Activated CD8-positive, alpha-beta memory T cell treated with anti-CD3 and anti-CD28 coated beads for 36 hours (primary cell): Measurements from ENCODE around the gene MICAL3. TPM values are rescaled to one million over a fixed set of nuclear protein-coding genes. Genes with fewer than 3 reads are reported as not detected.

Experiments
- CTCF ChIA-PET: fragments of 350-600 bp; sonication (Branson Sonifier 250); formaldehyde crosslinking; loops from one replicate; lab custom pipeline; 2021; ENCODE audit warnings: antibody characterized with exemption; lab: Charles Lee
- POLR2A ChIA-PET: fragments of 350-600 bp; sonication (Branson Sonifier 250); formaldehyde crosslinking; loops from one replicate; lab custom pipeline; 2021; ENCODE audit warnings: antibody characterized with exemption; lab: Charles Lee
- total RNA-seq, 2 experiments: library from RNA; stranded (reverse); gene quantifications; one replicate each; pipeline ENCODE4 v1.2.3, GENCODE V29; 2021

The MICAL3 gene
- total RNA-seq, 2 experiments from 2014 or later: 47.1 to 48.6 TPM

- CTCF ChIA-PET: interaction anchor here (0.6 to 4.5 kb wide), 6 partner anchors 13 to 242 kb away, joined by 3 to 53 read pairs (median 5); partner anchors contain the start of gene BID
- POLR2A ChIA-PET: interaction anchor here (0.7 kb wide), 1 partner anchor 290 kb away, joined by 5 read pairs; no protein-coding TSS in a partner anchor
Measured at GRCh38 chr22:17786435-17787161, 237.8 kb downstream of the MICAL3 start.

DNA sequence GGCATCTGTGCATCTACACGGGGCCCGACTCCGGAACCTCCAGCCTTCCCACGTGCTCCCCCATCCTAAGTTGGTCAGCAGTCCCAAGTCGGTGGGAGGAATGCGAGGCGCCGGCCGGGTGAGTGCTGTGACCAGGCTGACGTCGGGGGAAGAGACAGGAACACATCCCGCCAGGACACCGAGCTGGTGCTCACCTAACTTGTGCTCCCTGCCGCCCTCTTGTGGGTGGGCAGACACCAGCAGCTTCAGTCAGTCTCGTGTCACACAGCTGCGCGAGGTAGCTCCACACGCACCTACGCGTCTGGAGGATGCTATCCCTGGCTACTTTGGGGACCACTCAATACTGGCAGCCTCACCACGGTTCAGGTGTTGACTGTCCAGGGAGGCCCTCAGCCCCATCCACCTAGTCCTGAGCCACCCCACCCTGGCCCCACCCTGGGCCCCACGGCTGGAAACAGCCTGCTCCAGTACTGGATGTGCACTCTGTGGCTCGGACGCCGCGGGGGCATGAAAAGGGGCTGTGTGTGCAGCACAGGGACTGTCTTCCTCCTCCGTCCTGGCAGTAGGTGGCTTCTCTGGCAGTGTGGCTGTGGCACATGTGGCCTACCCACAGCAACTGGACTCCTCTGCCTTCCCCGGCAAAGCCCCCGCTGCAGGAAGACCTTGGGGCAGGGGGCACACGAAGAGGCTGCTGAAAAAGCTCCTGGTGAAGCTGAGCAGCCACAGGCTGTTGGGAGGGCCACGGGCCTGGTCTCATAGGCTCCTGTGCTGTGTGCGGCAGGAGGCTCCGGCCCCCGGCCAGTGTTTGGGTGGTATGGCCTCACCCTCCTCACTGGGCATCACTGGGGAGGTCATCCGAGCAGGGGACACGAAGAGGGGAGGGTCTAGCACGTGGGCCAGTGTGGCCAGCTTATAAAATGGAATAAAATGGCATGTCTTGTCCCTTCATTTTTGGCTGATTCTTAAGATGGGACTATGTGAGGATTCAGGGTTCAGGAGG, 238.9 kb downstream of the MICAL3 start:
- POLR2A ChIA-PET: interaction anchor here (1.3 kb wide), 1 partner anchor 33 kb away, joined by 3 read pairs; no protein-coding TSS in a partner anchor

GRCh38 chr22:17784776-17785175, 239.6 kb downstream of the MICAL3 start:
- POLR2A ChIA-PET: interaction anchor here (1.3 kb wide), 1 partner anchor 32 kb away, joined by 3 read pairs; no protein-coding TSS in a partner anchor

More for the DNA sequence above, 238.9 kb downstream of the MICAL3 start:
- CTCF ChIA-PET: interaction anchor here (0.6 to 4.5 kb wide), 15 partner anchors 9 to 339 kb away, joined by 3 to 53 read pairs (median 4); partner anchors contain the start of gene BID

DNA sequence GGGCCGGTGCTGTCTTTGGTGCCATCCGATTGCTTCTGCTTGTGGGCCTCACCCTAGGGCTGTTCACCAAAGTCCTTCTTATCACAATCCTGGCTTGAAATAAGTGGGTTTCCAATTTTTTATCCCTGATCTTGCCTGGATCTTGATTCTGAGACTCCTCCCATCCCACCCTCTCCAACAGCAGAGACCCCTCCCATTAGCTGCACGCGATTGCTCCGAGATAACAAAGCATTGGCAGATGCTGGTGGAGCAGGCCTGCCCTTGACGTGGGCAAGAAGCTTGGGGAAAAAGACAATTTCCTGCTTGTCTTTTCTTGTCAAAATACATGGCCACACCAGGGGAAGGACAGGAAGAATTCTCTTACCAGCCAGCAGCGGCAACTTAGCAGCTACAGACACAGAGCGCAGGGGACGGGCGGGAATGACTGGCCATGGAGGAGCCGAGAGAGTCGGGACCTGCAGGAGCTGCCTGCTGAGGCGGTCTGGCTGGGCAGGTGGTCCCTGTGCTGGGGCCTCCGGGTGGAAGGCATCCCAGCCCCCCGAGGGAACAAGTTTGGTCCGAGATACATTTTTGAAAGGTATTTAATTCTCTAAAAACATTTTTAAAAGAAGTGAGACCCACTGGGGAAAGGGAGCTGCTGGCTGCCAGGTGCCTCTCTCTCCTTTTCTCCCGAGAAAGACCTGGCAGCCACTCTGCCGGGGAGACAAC, 240.4 kb downstream of the MICAL3 start:
- CTCF ChIA-PET: interaction anchor here (0.7 to 4.5 kb wide), 6 partner anchors 10 to 292 kb away, joined by 3 to 53 read pairs (median 8); partner anchors contain the start of gene BID
- POLR2A ChIA-PET: interaction anchor here (0.6 kb wide), 1 partner anchor 145 kb away, joined by 4 read pairs; no protein-coding TSS in a partner anchor

More at GRCh38 chr22:17784776-17785175, 239.6 kb downstream of the MICAL3 start:
- CTCF ChIA-PET: interaction anchor here (0.7 to 4.5 kb wide), 11 partner anchors 8 to 339 kb away, joined by 3 to 53 read pairs (median 4); partner anchors contain the start of gene BID

GRCh38 chr22:17783312-17783711, 241.0 kb downstream of the MICAL3 start:
- CTCF ChIA-PET: interaction anchor here (1.2 kb wide), 1 partner anchor 293 kb away, joined by 3 read pairs; no protein-coding TSS in a partner anchor
- POLR2A ChIA-PET: no interaction called here

GRCh38 chr22:17782621-17783020, 241.7 kb downstream of the MICAL3 start:
- ChIA-PET CTCF (interaction anchor here (1.0 kb wide), 1 partner anchor 28 kb away, joined by 3 read pairs; no protein-coding TSS in a partner anchor), POLR2A (no interaction called here)

GRCh38 chr22:17782158-17782557, 242.2 kb downstream of the MICAL3 start:
- ChIA-PET POLR2A (interaction anchor here (0.5 kb wide), 1 partner anchor 51 kb away, joined by 8 read pairs; no protein-coding TSS in a partner anchor), CTCF (interaction anchor here (0.9 to 1.4 kb wide), 4 partner anchors 20 to 294 kb away, joined by 3 to 6 read pairs (median 4); no protein-coding TSS in a partner anchor)

DNA sequence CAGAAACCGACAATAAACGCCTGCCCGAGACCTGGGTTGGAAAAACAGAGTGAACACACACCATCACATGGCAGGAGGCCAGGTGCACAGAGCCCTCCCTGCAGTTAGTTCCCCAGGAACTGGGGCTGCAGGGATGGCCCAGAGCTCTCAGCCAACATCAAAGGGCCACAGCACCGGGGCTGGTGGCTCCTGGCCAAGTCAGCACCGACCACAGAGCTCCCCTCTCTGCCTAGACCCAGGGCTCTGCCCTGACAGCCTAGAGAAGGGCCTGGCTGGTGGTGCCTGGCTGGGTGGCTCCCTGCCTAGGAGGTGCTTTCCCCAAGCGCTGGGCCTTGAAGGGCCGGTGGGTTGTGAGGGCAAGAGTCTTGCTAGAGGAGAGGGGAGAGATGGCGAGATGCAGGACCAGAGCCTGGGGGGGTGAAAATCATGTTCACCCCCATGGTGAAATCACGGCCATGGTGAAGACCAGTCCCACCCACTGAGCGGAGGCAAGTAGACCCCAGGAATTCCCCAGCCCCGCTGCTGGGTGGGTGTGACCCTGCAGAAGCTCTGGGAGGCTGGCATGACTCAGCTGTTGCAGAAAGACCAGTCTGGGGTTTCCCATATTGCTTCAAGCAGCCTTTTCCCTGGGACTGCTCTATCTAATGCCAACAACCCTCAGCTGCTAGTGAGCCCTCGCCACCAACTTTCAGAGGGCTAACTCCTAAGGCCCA, 242.9 kb downstream of the MICAL3 start:
- ChIA-PET CTCF (interaction anchor here (0.9 to 1.4 kb wide), 4 partner anchors 19 to 295 kb away, joined by 3 to 6 read pairs (median 4); no protein-coding TSS in a partner anchor), POLR2A (interaction anchor here (0.5 kb wide), 1 partner anchor 50 kb away, joined by 8 read pairs; no protein-coding TSS in a partner anchor)

- POLR2A ChIA-PET: no interaction called here
- CTCF ChIA-PET: interaction anchor here (1.1 to 2.7 kb wide), 4 partner anchors 35 to 40 kb away, joined by 3 to 14 read pairs (median 6); no protein-coding TSS in a partner anchor
Measured at GRCh38 chr22:17780741-17781318, 243.5 kb downstream of the MICAL3 start.

GRCh38 chr22:17780116-17780740, 244.1 kb downstream of the MICAL3 start:
- ChIA-PET POLR2A (interaction anchor here (1.0 kb wide), 1 partner anchor 295 kb away, joined by 3 read pairs; no protein-coding TSS in a partner anchor), CTCF (interaction anchor here (1.1 to 2.7 kb wide), 5 partner anchors 35 to 296 kb away, joined by 3 to 14 read pairs (median 5); no protein-coding TSS in a partner anchor)

DNA sequence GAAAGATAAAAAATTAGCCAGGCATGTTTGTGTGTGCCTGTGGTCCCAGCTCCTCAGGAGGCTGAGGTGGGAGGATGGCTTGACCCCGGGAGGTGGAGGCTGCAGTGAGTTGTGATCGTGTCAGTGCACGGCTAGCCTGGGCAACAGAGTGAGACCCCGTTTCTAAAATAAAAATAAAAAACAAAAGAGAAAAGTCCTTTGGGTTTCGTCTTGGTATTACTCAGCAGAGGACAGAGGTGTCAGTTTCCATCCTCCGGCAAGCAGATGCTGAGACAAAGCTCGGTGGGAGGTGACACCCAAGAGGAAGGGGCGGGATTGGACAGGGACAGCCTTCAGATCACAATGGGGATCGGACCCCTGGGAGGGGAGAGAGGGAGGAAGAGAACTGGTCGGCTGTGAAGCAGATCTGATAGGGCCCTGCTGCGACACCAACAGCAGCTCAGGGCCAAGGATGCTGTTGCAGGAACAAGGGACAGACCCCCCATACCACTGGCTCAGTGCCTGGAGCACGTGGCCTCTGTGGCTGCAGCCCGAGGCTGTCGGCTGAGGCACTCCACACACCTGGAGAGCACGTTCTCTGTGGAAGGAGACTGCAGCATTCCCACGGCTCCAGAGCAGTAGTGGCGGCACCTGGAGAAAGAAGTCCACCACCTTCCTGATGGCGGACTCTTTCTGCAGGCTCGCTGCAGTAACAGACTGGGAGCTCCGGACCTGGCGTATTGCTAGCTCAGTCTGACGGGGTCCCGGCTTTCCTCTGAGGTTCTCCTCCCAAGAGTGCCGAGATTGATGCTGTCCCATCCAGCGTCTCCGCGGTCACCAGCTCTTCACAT, 244.9 kb downstream of the MICAL3 start:
- POLR2A ChIA-PET: interaction anchor here (0.6 to 1.0 kb wide), 2 partner anchors 35 to 296 kb away, joined by 3 read pairs; no protein-coding TSS in a partner anchor
- CTCF ChIA-PET: interaction anchor here (1.1 to 2.7 kb wide), 6 partner anchors 12 to 296 kb away, joined by 3 to 14 read pairs (median 5); no protein-coding TSS in a partner anchor

DNA sequence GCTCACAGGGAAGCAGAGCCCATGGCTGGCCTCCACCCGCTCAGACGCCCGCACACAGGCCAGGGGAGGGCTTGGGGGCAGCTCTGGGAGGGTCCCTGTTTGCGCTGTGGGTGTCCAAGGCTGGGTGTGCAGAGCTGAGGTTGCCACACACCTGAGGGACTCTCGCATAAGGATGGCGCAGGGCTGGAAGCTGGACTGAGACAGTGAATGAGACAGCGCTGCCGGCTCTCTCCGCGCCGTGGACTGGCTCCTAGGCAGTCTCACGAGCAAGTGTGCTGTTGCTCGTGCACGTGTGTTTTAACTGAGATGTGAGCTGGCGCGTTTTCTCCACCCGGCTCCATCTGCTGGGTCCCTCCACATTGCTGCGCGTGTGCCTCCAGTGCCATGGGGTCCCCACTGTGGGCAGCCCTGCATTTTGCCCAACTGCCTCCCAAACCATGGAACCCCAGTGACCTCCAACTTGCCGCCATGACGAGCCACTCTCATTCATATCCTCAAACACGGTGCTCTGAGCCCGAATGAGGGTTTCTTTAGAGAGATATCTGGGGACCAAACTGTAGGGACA, 245.9 kb downstream of the MICAL3 start:
- CTCF ChIA-PET: interaction anchor here (1.2 to 2.7 kb wide), 3 partner anchors 11 to 297 kb away, joined by 5 to 14 read pairs (median 7); no protein-coding TSS in a partner anchor
- POLR2A ChIA-PET: interaction anchor here (0.6 kb wide), 1 partner anchor 34 kb away, joined by 3 read pairs; no protein-coding TSS in a partner anchor

DNA sequence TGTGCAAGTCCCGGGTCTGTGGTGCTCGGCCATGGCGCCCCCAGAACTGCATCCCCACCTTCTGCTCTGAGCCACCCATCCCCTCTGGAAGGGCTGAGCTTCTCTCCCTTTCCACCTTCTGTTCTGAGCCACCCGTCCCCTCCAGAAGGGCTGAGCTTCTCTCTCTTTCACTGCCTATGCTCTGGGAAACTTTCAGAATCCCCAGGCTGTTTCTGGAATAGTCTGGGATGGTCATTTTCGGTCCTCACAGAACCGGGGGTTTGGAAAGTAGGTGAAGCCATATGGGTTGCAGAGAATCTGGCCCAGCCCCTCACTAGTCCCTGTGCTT, 246.7 kb downstream of the MICAL3 start:
- CTCF ChIA-PET: interaction anchor here (0.7 kb wide), 1 partner anchor 298 kb away, joined by 3 read pairs; no protein-coding TSS in a partner anchor
- POLR2A ChIA-PET: interaction anchor here (0.9 kb wide), 1 partner anchor 10 kb away, joined by 3 read pairs; no protein-coding TSS in a partner anchor

GRCh38 chr22:17777005-17777716, 247.2 kb downstream of the MICAL3 start:
- POLR2A ChIA-PET: interaction anchor here (0.7 to 0.9 kb wide), 3 partner anchors 10 to 1938 kb away, joined by 3 to 8 read pairs (median 4); no protein-coding TSS in a partner anchor
- CTCF ChIA-PET: interaction anchor here (0.6 to 1.4 kb wide), 4 partner anchors 8 to 299 kb away, joined by 3 to 7 read pairs (median 4); no protein-coding TSS in a partner anchor
